H9 (cell line): ENCODE results near the gene GLT1D1. TPM values are rescaled to one million over a fixed set of nuclear protein-coding genes. Genes with fewer than 3 reads are reported as not detected.

Experiments
- DNase-seq: peaks from one replicate; pipeline ENCODE4 v3.0.0-alpha.2; 2017
- H2AFZ ChIP-seq: one replicate; pipeline ENCODE4 v1.6.1; 2013; ENCODE audit warnings: mild to moderate bottlenecking, low read length, control low read depth, moderate library complexity
- H2AK5ac ChIP-seq: 2 replicates; pipeline ENCODE4 v1.6.1; 2013; ENCODE audit warnings: low read length, control low read depth, mixed read lengths; ENCODE audit not compliant: insufficient read length
- H2BK120ac ChIP-seq: one replicate; pipeline ENCODE4 v1.6.1; 2013; ENCODE audit warnings: low read depth, mild to moderate bottlenecking, low read length, control low read depth, inconsistent platforms; ENCODE audit not compliant: poor library complexity, severe bottlenecking
- H2BK12ac ChIP-seq: 2 replicates; pipeline ENCODE4 v1.6.1; 2013; ENCODE audit warnings: low read length, control low read depth, mixed read lengths, low read depth; ENCODE audit not compliant: insufficient read length
- H2BK15ac ChIP-seq: 2 replicates; pipeline ENCODE4 v1.6.1; 2013; ENCODE audit warnings: low read depth, low read length, control low read depth
- H2BK20ac ChIP-seq: one replicate; pipeline ENCODE4 v1.6.1; 2013; ENCODE audit warnings: low read depth, mild to moderate bottlenecking, low read length, control low read depth, inconsistent platforms; ENCODE audit not compliant: poor library complexity, severe bottlenecking
- H2BK5ac ChIP-seq: 2 replicates; pipeline ENCODE4 v1.6.1; 2013; ENCODE audit warnings: low read length, control low read depth, mixed read lengths; ENCODE audit not compliant: insufficient read length
- H3K14ac ChIP-seq: 2 replicates; pipeline ENCODE4 v1.6.1; 2013; ENCODE audit warnings: low read length, control low read depth; ENCODE audit not compliant: insufficient read depth
- H3K18ac ChIP-seq: 2 replicates; pipeline ENCODE4 v1.6.1; 2013; ENCODE audit warnings: low read depth, mild to moderate bottlenecking, mixed read lengths, low read length, control low read depth; ENCODE audit not compliant: insufficient read length
- H3K23ac ChIP-seq: 2 replicates; pipeline ENCODE4 v1.6.1; 2013; ENCODE audit warnings: low read length, control low read depth, mixed read lengths, low read depth; ENCODE audit not compliant: insufficient read length
- H3K23me2 ChIP-seq: 2 replicates; pipeline ENCODE4 v1.6.1; 2013; ENCODE audit warnings: low read depth, mild to moderate bottlenecking, mixed read lengths, low read length, control low read depth; ENCODE audit not compliant: insufficient read length, poor library complexity, severe bottlenecking
- H3K27ac ChIP-seq: 2 replicates; pipeline ENCODE4 v1.5.1; 2013; ENCODE audit warnings: low read length, control low read depth, mixed read lengths, low read depth; ENCODE audit not compliant: insufficient read length
- H3K27me3 ChIP-seq: 2 replicates; pipeline ENCODE4 v1.6.1; 2013; ENCODE audit warnings: low read length, control low read depth, inconsistent platforms; ENCODE audit not compliant: insufficient read depth
- H3K4ac ChIP-seq: 2 replicates; pipeline ENCODE4 v1.6.1; 2013; ENCODE audit warnings: low read depth, mild to moderate bottlenecking, control low read depth, inconsistent platforms, low read length, moderate library complexity
- H3K4me1 ChIP-seq: 2 replicates; pipeline ENCODE4 v1.6.1; 2013; ENCODE audit warnings: low read length, control low read depth, inconsistent platforms; ENCODE audit not compliant: insufficient read depth
- H3K4me2 ChIP-seq: 2 replicates; pipeline ENCODE4 v1.6.1; 2013; ENCODE audit warnings: low read length, control low read depth, mixed read lengths; ENCODE audit not compliant: insufficient read length, insufficient read depth
- H3K56ac ChIP-seq: 2 replicates; pipeline ENCODE4 v1.6.1; 2013; ENCODE audit warnings: low read depth, mild to moderate bottlenecking, mixed read lengths, low read length, control low read depth; ENCODE audit not compliant: insufficient read length
- H3K79me1 ChIP-seq: 2 replicates; pipeline ENCODE4 v1.6.1; 2013; ENCODE audit warnings: low read depth, mild to moderate bottlenecking, moderate library complexity, low read length, control low read depth, inconsistent platforms; ENCODE audit not compliant: insufficient read depth, poor library complexity, severe bottlenecking
- H3K79me2 ChIP-seq: 2 replicates; pipeline ENCODE4 v1.6.1; 2013; ENCODE audit warnings: low read length, control low read depth, inconsistent platforms; ENCODE audit not compliant: insufficient read depth
- H3K9ac ChIP-seq: 2 replicates; pipeline ENCODE4 v1.6.1; 2013; ENCODE audit warnings: low read length, control low read depth, mixed read lengths; ENCODE audit not compliant: insufficient read length; ENCODE audit errors: extremely low read depth
- H3K9me3 ChIP-seq: one replicate; pipeline ENCODE4 v1.6.1; 2013; ENCODE audit warnings: low read depth, low read length, inconsistent platforms; ENCODE audit not compliant: control insufficient read depth
- H3T11ph ChIP-seq: one replicate; pipeline ENCODE4 v1.6.1; 2013; ENCODE audit warnings: mild to moderate bottlenecking, low read length, control low read depth, inconsistent platforms
- H4K20me1 ChIP-seq: one replicate; pipeline ENCODE4 v1.6.1; 2013; ENCODE audit not compliant: control insufficient read depth, insufficient read length, insufficient read depth
- H4K5ac ChIP-seq: 2 replicates; pipeline ENCODE4 v1.6.1; 2013; ENCODE audit warnings: low read depth, mild to moderate bottlenecking, mixed read lengths, low read length, control low read depth; ENCODE audit not compliant: insufficient read length
- H4K8ac ChIP-seq: replicated peaks from 2 replicates; pipeline ENCODE4 v1.6.1; 2013; ENCODE audit warnings: low read length, control low read depth, mixed read lengths, low read depth; ENCODE audit not compliant: insufficient read length
- H4K91ac ChIP-seq: 2 replicates; pipeline ENCODE4 v1.6.1; 2013; ENCODE audit warnings: low read depth, mild to moderate bottlenecking, moderate library complexity, mixed read lengths, low read length, control low read depth; ENCODE audit not compliant: insufficient read length
- H3K27ac Mint-ChIP-seq, 3 experiments: 2 replicates in 2 of 3; 3 replicates in 1 of 3; pipeline ENCODE4 v1.8.0; 2020 to 2021; ENCODE audit warnings: mixed read lengths in 3 of 3, mild to moderate bottlenecking in 1 of 3, moderate library complexity in 1 of 3
- H3K27me3 Mint-ChIP-seq: 2 replicates; pipeline ENCODE4 v1.8.0; 2021; ENCODE audit warnings: low read depth, mild to moderate bottlenecking, moderate library complexity, mixed read lengths
- H3K36me3 Mint-ChIP-seq, 3 experiments: 2 replicates in 2 of 3; 3 replicates in 1 of 3; pipeline ENCODE4 v1.8.0; 2020 to 2021; ENCODE audit warnings: low read depth in 3 of 3, mixed read lengths in 3 of 3; ENCODE audit not compliant: insufficient read depth in 1 of 3
- H3K4me1 Mint-ChIP-seq, 2 experiments: 2 replicates each; pipeline ENCODE4 v1.8.0; 2020; ENCODE audit warnings: mixed read lengths in 2 of 2
- H3K4me3 Mint-ChIP-seq, 2 experiments: 2 replicates in 1 of 2; 3 replicates in 1 of 2; pipeline ENCODE4 v1.8.0; 2020 to 2021; ENCODE audit warnings: mild to moderate bottlenecking in 2 of 2, mixed read lengths in 2 of 2, moderate library complexity in 1 of 2
- H3K9me3 Mint-ChIP-seq, 2 experiments: 2 replicates in 1 of 2; 3 replicates in 1 of 2; pipeline ENCODE4 v1.8.0; 2020; ENCODE audit warnings: mild to moderate bottlenecking in 2 of 2, mixed read lengths in 2 of 2, moderate library complexity in 1 of 2
- WGBS: extraction: QIAGEN DNeasy Blood & Tissue Kit; methylation state at CpG from one replicate; pipeline ENCODE4 v1.1.7; 2013; ENCODE audit warnings: missing lambda C conversion rate, low lambda C conversion rate, mixed read lengths; ENCODE audit not compliant: insufficient read length; ENCODE audit errors: extremely low coverage; 5-methylcytosine and 5-hydroxymethylcytosine counted together
- total RNA-seq: library from RNA; stranded (reverse); gene quantifications from 2 replicates; pipeline ENCODE4 v1.2.1, GENCODE V29; 2021
- TF ChIP-seq, protein P1 (sequence below): fragments of 200-600 bp; sonication (generic); conservative IDR thresholded peaks from 3 replicates; pipeline ENCODE4 v1.8.0; 2021; ENCODE audit warnings: antibody characterized with exemption, mild to moderate bottlenecking

Gene GLT1D1
- total RNA-seq, 1 experiment from 2014 or later, result 7.0 TPM

DNA sequence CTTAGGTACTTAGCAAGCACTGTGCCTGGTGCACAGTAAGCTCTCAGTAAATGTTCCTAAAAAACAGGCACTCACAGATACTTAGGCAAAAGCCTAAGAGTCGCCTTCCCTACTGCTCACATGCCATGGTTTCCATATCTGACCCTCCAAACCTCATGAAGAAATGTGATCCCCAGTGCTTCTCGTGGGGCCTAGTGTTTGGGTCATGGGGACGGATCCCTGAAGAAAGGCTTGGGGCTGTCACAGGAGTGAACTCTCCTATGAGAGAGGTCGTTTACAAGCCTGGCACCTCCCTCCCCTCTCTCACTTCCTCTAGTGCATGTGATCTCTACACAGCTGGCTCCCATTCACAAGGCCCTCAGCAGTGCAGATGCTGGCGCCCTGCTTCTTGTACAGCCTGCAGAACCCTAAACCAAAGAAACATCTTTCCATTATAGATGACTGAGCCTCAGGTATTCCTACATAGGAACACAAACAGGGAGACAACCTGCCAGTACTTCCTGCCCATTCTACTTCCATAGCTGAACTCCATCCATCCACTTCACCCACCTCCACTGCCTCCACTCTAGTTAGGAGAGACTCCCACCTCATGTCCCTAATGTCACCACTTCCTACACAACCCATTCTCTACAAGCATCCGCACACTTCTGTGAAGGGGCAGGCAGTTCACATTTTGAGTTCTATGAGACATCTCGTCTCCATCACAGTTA lies 32.4 kb upstream of the GLT1D1 start:
- Histone ChIP-seq H4K8ac (no peak overlapping the region), H2BK20ac (no peak overlapping the region), H3K18ac (no peak overlapping the region), H3K27me3 (no peaks in the 10 kb centered on the region), H3K4me2 (no peak overlapping the region), H4K91ac (no peak overlapping the region), H3K9ac (peak overlapping the region; percentile 25), H3T11ph (no peak overlapping the region), H3K79me2 (peaks cover 48% of the 10 kb centered on the region; the same call in 1 of the 2 replicates), H2BK15ac (no peak overlapping the region), H3K79me1 (peaks cover 6% of the 10 kb centered on the region), H4K5ac (no peak overlapping the region), H4K20me1 (no peaks in the 10 kb centered on the region), H3K4ac (no peak overlapping the region), H3K14ac (no peak overlapping the region), H3K23ac (no peak overlapping the region), H2BK5ac (no peak overlapping the region), H2AK5ac (no peak overlapping the region), H3K27ac (no peak overlapping the region), H2BK12ac (no peak overlapping the region), H2AFZ (no peak overlapping the region), H3K56ac (no peak overlapping the region), H3K9me3 (no peaks in the 10 kb centered on the region), H3K4me1 (peaks cover 12% of the 10 kb centered on the region), H3K23me2 (peaks cover 13% of the 10 kb centered on the region), H2BK120ac (no peak overlapping the region)
- no CpG with 5 or more reads among the region's 7 CpGs for WGBS
- Mint-ChIP-seq H3K27ac (peak overlapping the region; percentile 12 to 89 (median 68); a peak in 6 of 7 replicates), H3K4me3 (peak overlapping the region in 1 of 2 experiments; percentile 47; a peak in 3 of 5 replicates), H3K36me3 (peaks cover 9 to 19% (median 17%) of the 10 kb centered on the region in 3 experiments; a peak in 6 of 7 replicates), H3K9me3 (no peaks in the 10 kb centered on the region), H3K27me3 (no peaks in the 10 kb centered on the region; the same call in 1 of the 2 replicates), H3K4me1 (peaks cover 47 to 50% of the 10 kb centered on the region in 2 experiments)
- DNase-seq, result no peak
- TF ChIP-seq, protein P1, sequence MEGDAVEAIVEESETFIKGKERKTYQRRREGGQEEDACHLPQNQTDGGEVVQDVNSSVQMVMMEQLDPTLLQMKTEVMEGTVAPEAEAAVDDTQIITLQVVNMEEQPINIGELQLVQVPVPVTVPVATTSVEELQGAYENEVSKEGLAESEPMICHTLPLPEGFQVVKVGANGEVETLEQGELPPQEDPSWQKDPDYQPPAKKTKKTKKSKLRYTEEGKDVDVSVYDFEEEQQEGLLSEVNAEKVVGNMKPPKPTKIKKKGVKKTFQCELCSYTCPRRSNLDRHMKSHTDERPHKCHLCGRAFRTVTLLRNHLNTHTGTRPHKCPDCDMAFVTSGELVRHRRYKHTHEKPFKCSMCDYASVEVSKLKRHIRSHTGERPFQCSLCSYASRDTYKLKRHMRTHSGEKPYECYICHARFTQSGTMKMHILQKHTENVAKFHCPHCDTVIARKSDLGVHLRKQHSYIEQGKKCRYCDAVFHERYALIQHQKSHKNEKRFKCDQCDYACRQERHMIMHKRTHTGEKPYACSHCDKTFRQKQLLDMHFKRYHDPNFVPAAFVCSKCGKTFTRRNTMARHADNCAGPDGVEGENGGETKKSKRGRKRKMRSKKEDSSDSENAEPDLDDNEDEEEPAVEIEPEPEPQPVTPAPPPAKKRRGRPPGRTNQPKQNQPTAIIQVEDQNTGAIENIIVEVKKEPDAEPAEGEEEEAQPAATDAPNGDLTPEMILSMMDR, result no peak
